ENCODE measurements around the gene PCDHGB7. TPM values are rescaled to one million over a fixed set of nuclear protein-coding genes. Genes with fewer than 3 reads are reported as not detected.
"Not testable (repeated sequence)": the region's sequence is repeated elsewhere in the genome, so short reads cannot be mapped to it uniquely, and the experiment has no call there.

Gene PCDHGB7
- total RNA-seq, 4 donors from 2014 or later: 13.9 to 18.0 (median 14.4) TPM

DNA sequence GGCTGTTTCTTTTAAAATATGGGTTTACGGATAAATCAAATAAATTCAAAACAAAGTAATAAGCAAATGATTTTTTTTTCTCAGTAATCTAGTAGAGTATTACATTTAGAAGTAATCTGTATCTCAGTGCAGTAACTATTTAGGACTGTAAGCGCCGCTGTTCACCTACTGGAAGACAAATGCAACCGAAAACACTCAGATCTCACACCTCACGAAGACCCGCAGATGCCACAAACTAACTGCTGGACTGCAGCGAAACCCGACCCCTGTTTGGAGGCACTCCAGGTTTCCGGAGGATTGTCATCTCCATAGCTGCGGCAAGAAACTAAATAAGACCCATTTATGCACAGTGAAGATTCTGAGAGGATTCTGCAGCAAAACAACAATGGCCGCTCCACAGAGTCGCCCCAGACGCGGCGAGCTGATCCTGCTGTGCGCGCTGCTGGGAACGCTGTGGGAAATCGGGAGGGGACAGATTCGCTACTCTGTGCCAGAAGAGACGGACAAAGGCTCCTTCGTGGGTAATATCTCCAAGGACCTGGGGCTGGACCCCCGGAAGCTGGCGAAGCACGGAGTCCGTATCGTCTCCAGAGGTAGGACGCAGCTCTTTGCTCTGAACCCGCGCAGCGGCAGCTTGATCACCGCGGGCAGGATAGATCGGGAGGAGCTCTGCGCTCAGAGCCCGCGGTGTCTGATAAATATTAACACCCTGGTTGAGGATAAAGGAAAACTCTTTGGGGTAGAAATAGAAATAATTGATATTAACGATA lies 24.9 kb upstream of the PCDHGB7 start, which contains the start of gene PCDHGA8:
TSS of gene PCDHGA8 (plus strand) at position 205 of the 770 bp plus-strand sequence. CDS start at position 386, 181 bp downstream.
- Histone ChIP-seq H3K9me3 (peaks cover 12 to 97% (median 95%) of the 10 kb centered on the region in 4 donors), H3K4me3 (no peak within 1 kb of the TSS), H3K27me3 (peaks cover 0 to 12% (median 0%) of the 10 kb centered on the region in 4 donors), H3K4me1 (no peaks in the 10 kb centered on the region), H3K36me3 (peaks cover 0 to 12% (median 5%) of the 10 kb centered on the region in 4 donors), H3K27ac (replicated peaks in 1 of 4) (no peak within 1 kb of the TSS)
- intact Hi-C loops (cut with DNase I): no loop called here
- 27% methylated on average over 35 of the region's 38 CpGs for WGBS
- TF ChIP-seq EP300 (IDR thresholded peaks at IDR 0.05) (no peak), POLR2A (IDR thresholded peaks at IDR 0.05; ENCODE audit: low read depth) (no peak), POLR2AphosphoS5 (IDR thresholded peaks at IDR 0.05) (no peak)
- TF ChIP-seq, protein P1, sequence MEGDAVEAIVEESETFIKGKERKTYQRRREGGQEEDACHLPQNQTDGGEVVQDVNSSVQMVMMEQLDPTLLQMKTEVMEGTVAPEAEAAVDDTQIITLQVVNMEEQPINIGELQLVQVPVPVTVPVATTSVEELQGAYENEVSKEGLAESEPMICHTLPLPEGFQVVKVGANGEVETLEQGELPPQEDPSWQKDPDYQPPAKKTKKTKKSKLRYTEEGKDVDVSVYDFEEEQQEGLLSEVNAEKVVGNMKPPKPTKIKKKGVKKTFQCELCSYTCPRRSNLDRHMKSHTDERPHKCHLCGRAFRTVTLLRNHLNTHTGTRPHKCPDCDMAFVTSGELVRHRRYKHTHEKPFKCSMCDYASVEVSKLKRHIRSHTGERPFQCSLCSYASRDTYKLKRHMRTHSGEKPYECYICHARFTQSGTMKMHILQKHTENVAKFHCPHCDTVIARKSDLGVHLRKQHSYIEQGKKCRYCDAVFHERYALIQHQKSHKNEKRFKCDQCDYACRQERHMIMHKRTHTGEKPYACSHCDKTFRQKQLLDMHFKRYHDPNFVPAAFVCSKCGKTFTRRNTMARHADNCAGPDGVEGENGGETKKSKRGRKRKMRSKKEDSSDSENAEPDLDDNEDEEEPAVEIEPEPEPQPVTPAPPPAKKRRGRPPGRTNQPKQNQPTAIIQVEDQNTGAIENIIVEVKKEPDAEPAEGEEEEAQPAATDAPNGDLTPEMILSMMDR (IDR thresholded peaks at IDR 0.05): no peak
- DNase-seq (ENCODE audit: extremely low spot score): no peak

DNA sequence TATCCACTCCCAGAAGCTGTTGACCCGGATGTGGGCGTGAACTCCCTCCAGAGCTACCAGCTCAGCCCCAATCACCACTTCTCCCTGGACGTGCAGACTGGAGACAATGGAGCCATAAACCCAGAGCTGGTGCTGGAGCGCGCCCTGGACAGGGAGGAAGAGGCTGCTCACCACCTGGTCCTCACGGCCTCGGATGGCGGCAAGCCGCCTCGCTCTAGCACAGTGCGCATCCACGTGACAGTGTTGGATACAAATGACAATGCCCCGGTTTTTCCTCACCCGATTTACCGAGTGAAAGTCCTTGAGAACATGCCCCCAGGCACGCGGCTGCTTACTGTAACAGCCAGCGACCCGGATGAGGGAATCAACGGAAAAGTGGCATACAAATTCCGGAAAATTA lies 24.2 kb upstream of the PCDHGB7 start:
- WGBS: 43% methylated on average over 16 of the region's 21 CpGs
- Histone ChIP-seq H3K4me3 (no peak overlapping the region), H3K4me1 (no peaks in the 10 kb centered on the region), H3K9me3 (peaks cover 12 to 97% (median 95%) of the 10 kb centered on the region in 4 donors), H3K27me3 (peaks cover 0 to 12% (median 0%) of the 10 kb centered on the region in 4 donors), H3K36me3 (peaks cover 0 to 12% (median 5%) of the 10 kb centered on the region in 4 donors), H3K27ac (replicated peaks in 1 of 4) (no peak overlapping the region)
- no peak for DNase-seq (ENCODE audit: extremely low spot score)
- intact Hi-C loops (cut with DNase I): no loop called here
- no peak for TF ChIP-seq POLR2A (IDR thresholded peaks at IDR 0.05; ENCODE audit: low read depth)
- TF ChIP-seq POLR2AphosphoS5 (IDR thresholded peaks at IDR 0.05): no peak
- no peak for TF ChIP-seq EP300 (IDR thresholded peaks at IDR 0.05)
- TF ChIP-seq, protein P1 (IDR thresholded peaks at IDR 0.05): no peak

DNA sequence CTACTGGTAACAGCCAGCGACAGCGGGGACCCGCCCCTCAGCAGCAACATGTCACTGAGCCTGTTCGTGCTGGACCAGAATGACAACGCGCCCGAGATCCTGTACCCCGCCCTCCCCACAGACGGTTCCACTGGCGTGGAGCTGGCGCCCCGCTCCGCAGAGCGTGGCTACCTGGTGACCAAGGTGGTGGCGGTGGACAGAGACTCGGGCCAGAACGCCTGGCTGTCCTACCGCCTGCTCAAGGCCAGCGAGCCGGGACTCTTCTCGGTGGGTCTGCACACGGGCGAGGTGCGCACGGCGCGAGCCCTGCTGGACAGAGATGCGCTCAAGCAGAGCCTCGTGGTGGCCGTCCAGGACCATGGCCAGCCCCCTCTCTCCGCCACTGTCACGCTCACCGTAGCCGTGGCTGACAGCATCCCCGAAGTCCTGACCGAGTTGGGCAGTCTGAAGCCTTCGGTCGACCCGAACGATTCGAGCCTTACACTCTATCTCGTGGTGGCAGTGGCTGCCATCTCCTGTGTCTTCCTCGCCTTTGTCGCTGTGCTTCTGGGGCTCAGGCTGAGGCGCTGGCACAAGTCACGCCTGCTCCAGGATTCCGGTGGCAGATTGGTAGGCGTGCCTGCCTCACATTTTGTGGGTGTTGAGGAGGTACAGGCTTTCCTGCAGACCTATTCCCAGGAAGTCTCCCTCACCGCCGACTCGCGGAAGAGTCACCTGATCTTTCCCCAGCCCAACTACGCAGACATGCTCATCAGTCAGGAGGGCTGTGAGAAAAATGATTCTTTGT lies 22.9 kb upstream of the PCDHGB7 start:
- H3K9me3 ChIP-seq: peaks cover 24 to 97% (median 95%) of the 10 kb centered on the region in 4 donors
- H3K27me3 ChIP-seq; H3K4me1 ChIP-seq; intact Hi-C loops (cut with DNase I); H3K4me3 ChIP-seq; DNase-seq (ENCODE audit: extremely low spot score); H3K27ac ChIP-seq (replicated peaks in 1 of 4): not testable (repeated sequence)
- peaks cover 0 to 12% (median 4%) of the 10 kb centered on the region in 4 donors for H3K36me3 ChIP-seq
- 28% methylated on average over 21 of the region's 53 CpGs for WGBS

DNA sequence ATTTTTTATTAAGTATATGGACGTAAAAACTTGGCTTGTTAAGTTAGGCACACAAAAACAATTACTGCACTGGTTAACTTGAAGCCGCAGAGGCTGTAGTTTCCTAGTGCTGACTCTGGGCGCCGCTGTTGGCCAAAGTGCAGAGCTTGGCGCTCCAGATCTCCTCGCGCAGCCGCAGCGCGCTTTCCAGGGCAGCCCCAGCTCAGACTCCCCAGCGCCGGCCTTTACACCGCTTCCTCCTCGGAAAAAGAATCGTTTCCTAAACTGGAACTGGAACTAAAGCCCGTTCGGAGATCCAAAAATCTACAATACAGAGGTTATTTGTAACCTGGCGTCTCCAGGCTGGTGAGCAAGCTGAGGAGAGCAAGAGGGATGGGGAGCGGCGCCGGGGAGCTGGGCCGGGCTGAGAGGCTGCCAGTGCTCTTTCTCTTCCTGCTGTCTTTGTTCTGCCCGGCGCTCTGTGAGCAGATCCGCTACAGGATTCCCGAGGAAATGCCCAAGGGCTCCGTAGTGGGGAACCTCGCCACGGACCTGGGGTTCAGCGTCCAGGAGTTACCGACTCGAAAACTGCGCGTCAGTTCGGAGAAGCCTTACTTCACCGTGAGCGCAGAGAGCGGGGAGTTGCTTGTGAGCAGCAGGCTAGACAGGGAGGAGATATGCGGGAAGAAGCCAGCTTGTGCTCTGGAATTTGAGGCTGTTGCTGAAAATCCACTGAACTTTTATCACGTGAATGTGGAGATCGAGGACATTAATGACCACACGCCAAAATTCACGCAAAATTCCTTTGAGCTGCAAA lies 19.5 kb upstream of the PCDHGB7 start, which contains the start of gene PCDHGB5:
TSS of gene PCDHGB5 (plus strand) at position 192 of the 796 bp plus-strand sequence. CDS start at position 373, 181 bp downstream.
- TF ChIP-seq, protein P1 (IDR thresholded peaks at IDR 0.05): peak; percentile 14 to 40 (median 37)
- DNase-seq (ENCODE audit: extremely low spot score): not testable (repeated sequence)

More for the DNA sequence above, 19.5 kb upstream of the PCDHGB7 start, which contains the start of gene PCDHGB5:
- 9% methylated on average over 20 of the region's 43 CpGs for WGBS
- H3K4me1 ChIP-seq; H3K36me3 ChIP-seq; intact Hi-C loops (cut with DNase I); H3K27ac ChIP-seq (replicated peaks in 1 of 4): not testable (repeated sequence)
- H3K9me3 ChIP-seq: peaks cover 21 to 94% (median 93%) of the 10 kb centered on the region in 4 donors
- peaks cover 0 to 13% (median 0%) of the 10 kb centered on the region in 4 donors for H3K27me3 ChIP-seq
- peak within 1 kb of the TSS; percentile 20 to 44 (median 28) for H3K4me3 ChIP-seq
